OCI-LY1 (cell line): Measurements from ENCODE around the gene SKAP2.

ENCODE experiments used
- EZH2 ChIP-seq: fragments of 200-600 bp; sonication (generic), shearing (Covaris generic); IDR thresholded peaks from 2 replicates; pipeline ENCODE4 v1.8.0; 2017; ENCODE audit warnings: borderline replicate concordance, mixed run types, mild to moderate bottlenecking, antibody characterized with exemption, low read length, moderate library complexity, mixed read lengths
- TF ChIP-seq, protein P1 (sequence below): fragments of 200-600 bp; sonication (generic), shearing (Covaris generic); IDR thresholded peaks from 2 replicates; pipeline ENCODE4 v1.5.1; 2017; ENCODE audit warnings: mild to moderate bottlenecking, antibody characterized with exemption, low read length, moderate library complexity, mixed read lengths

DNA sequence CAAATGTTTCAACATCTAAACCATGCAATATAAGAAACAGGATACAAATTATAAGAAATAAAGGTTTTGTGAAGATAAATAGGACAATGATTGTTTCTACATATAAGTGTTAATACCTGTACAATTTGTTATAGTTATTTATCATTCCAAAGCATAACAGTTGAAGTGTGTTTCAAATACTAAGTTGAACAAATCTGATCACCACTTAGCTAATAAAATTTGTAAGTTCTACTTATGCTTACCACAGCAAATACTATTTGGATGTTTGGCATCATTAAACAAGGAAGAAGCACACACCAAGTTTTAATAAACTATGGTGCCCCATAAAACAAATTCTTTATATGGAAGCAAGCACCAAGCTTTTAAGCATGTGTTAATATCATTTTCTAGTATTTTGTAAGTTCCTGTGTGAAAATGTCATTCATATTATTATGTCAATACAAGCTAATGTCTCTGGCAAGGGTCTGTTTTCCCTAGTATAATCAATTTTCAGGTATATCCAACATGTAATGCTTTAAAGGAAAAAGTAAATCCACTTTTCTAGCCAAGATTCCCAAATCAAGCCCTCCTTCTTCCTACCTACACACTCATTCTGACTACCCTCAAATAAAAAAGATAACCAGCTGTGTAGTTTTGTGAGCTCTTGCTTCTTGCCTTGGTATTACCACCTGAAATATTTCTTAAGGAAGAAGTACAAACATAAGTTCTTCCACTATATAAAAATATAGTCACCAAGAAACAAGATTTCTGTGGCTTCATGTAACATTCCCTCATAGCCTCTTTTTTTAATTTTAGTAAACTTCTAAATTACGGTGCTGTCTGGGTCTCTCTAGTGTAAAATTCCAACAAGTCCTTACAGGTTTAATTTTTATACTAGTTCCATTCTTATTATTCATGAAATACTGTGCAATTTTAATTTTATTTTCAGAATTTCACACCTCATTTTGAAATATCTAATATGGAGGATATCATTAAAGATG lies 9.2 kb downstream of the SKAP2 start:
- TF ChIP-seq, protein P1, sequence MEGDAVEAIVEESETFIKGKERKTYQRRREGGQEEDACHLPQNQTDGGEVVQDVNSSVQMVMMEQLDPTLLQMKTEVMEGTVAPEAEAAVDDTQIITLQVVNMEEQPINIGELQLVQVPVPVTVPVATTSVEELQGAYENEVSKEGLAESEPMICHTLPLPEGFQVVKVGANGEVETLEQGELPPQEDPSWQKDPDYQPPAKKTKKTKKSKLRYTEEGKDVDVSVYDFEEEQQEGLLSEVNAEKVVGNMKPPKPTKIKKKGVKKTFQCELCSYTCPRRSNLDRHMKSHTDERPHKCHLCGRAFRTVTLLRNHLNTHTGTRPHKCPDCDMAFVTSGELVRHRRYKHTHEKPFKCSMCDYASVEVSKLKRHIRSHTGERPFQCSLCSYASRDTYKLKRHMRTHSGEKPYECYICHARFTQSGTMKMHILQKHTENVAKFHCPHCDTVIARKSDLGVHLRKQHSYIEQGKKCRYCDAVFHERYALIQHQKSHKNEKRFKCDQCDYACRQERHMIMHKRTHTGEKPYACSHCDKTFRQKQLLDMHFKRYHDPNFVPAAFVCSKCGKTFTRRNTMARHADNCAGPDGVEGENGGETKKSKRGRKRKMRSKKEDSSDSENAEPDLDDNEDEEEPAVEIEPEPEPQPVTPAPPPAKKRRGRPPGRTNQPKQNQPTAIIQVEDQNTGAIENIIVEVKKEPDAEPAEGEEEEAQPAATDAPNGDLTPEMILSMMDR: no peak
- TF ChIP-seq EZH2: no peak
